ENCODE results near the gene PTPRC. TPM values are rescaled to one million over a fixed set of nuclear protein-coding genes. Genes with fewer than 3 reads are reported as not detected.

The PTPRC gene
- total and polyA plus RNA-seq, 8 donors: 0.59 to 20.5 (median 2.7) TPM

GRCh38 chr1:198676253-198676652 lies 37.4 kb downstream of the PTPRC start:
- intact Hi-C loops (cut with DNase I): no loop called here
- 48 to 76% methylated on average over 1 of the region's 1 CpG for WGBS, 2 donors
- H3K9me3 ChIP-seq: no peaks in the 10 kb centered on the region
- H3K36me3 ChIP-seq: no peaks in the 10 kb centered on the region
- TF ChIP-seq CTCF (IDR thresholded peaks at IDR 0.05): no peak
- H3K4me1 ChIP-seq: peaks cover 0 to 2% (median under 1%) of the 10 kb centered on the region in 3 donors
- H3K27ac ChIP-seq: no peak overlapping the region
- ATAC-seq: no peak
- no peak for DNase-seq
- H3K27me3 ChIP-seq: no peaks in the 10 kb centered on the region
- FAIRE-seq: no peak
- no peak overlapping the region for H3K4me3 ChIP-seq

GRCh38 chr1:198677027-198677426 lies 38.2 kb downstream of the PTPRC start:
- H3K9me3 ChIP-seq: no peaks in the 10 kb centered on the region
- DNase-seq (no peak), FAIRE-seq (no peak), ATAC-seq (no peak)
- H3K4me3 ChIP-seq: no peak overlapping the region
- peaks cover 0 to 8% (median 8%) of the 10 kb centered on the region in 3 donors for H3K4me1 ChIP-seq
- H3K27ac ChIP-seq: no peak overlapping the region
- TF ChIP-seq CTCF (IDR thresholded peaks at IDR 0.05): no peak
- H3K36me3 ChIP-seq: no peaks in the 10 kb centered on the region
- 30 to 47% methylated on average over 1 of the region's 1 CpG for WGBS, 2 donors
- intact Hi-C loops (cut with DNase I): no loop called here
- H3K27me3 ChIP-seq: no peaks in the 10 kb centered on the region

- DNase-seq (no peak), FAIRE-seq (no peak), ATAC-seq (no peak)
- no peak overlapping the region for H3K27ac ChIP-seq
- no peak overlapping the region for H3K4me3 ChIP-seq
- no peaks in the 10 kb centered on the region for H3K9me3 ChIP-seq
- WGBS, 2 donors: 66 to 73% methylated on average over 2 of the region's 2 CpGs
- H3K36me3 ChIP-seq: no peaks in the 10 kb centered on the region
- H3K4me1 ChIP-seq: peaks cover 0 to 8% (median 8%) of the 10 kb centered on the region in 3 donors
- no peaks in the 10 kb centered on the region for H3K27me3 ChIP-seq
- no peak for TF ChIP-seq CTCF (IDR thresholded peaks at IDR 0.05)
- intact Hi-C loops (cut with DNase I): no loop called here
Measured at GRCh38 chr1:198677871-198678270, 39.0 kb downstream of the PTPRC start.

GRCh38 chr1:198678301-198678836 lies 39.5 kb downstream of the PTPRC start:
- Histone ChIP-seq H3K27ac (no peak overlapping the region), H3K9me3 (no peaks in the 10 kb centered on the region), H3K4me3 (no peak overlapping the region), H3K36me3 (no peaks in the 10 kb centered on the region), H3K27me3 (no peaks in the 10 kb centered on the region), H3K4me1 (peaks cover 0 to 8% (median 8%) of the 10 kb centered on the region in 3 donors)
- DNase-seq (no peak), ATAC-seq (no peak), FAIRE-seq (no peak)
- TF ChIP-seq CTCF (IDR thresholded peaks at IDR 0.05): no peak
- intact Hi-C loops (cut with DNase I): no loop called here
- WGBS, 2 donors: 76 to 82% methylated on average over 8 of the region's 8 CpGs

- Histone ChIP-seq H3K27me3 (no peaks in the 10 kb centered on the region), H3K4me1 (peaks cover 0 to 8% (median 8%) of the 10 kb centered on the region in 3 donors), H3K4me3 (no peak overlapping the region), H3K27ac (no peak overlapping the region), H3K36me3 (no peaks in the 10 kb centered on the region), H3K9me3 (no peaks in the 10 kb centered on the region)
- peak in 1 of 6 donors; percentile 21 for DNase-seq
- ATAC-seq: no peak
- intact Hi-C loops (cut with DNase I): no loop called here
- WGBS, 2 donors: 87 to 92% methylated on average over 11 to 12 of the region's 12 CpGs
- TF ChIP-seq CTCF (IDR thresholded peaks at IDR 0.05): no peak
- no peak for FAIRE-seq
Measured at GRCh38 chr1:198678901-198679329, 40.1 kb downstream of the PTPRC start.
